Tibial nerve (tissue), 4 donors: ENCODE results near the gene HES5. TPM values are rescaled to one million over a fixed set of nuclear protein-coding genes. Genes with fewer than 3 reads are reported as not detected.

ENCODE experiments used
- DNase-seq, 2 donors: peaks; one replicate each; pipeline ENCODE4 v3.0.0-alpha.2; 2019; ENCODE audit warnings: low spot score in 2 of 2
- H3K27ac ChIP-seq, 4 donors: fragments of 200-600 bp; sonication (generic) in 3 of 4; one replicate each; pipeline ENCODE4 v1.5.1; 2017 to 2019; ENCODE audit warnings: mild to moderate bottlenecking in 1 of 4
- H3K27me3 ChIP-seq, 2 donors: fragments of 200-600 bp; sonication (generic) in 1 of 2; one replicate each; pipeline versions ENCODE4 v1.5.1 to v1.6.0; 2017 to 2019
- H3K36me3 ChIP-seq, 3 donors: fragments of 200-600 bp; sonication (generic); one replicate each; pipeline ENCODE4 v1.5.1; 2018 to 2019
- H3K4me1 ChIP-seq, 4 donors: fragments of 200-600 bp; sonication (generic) in 3 of 4; one replicate each; pipeline ENCODE4 v1.5.1; 2017 to 2019
- H3K4me3 ChIP-seq, 4 donors: fragments of 200-600 bp; sonication (generic) in 3 of 4; one replicate each; pipeline ENCODE4 v1.5.1; 2017 to 2019; ENCODE audit warnings: mild to moderate bottlenecking in 1 of 4, moderate library complexity in 1 of 4
- H3K9me3 ChIP-seq, 4 donors: fragments of 200-600 bp; sonication (generic) in 3 of 4; one replicate each; pipeline ENCODE4 v1.5.1; 2017 to 2019
- EP300 ChIP-seq, 2 donors: sonication (generic); formaldehyde crosslinking; IDR thresholded peaks; one replicate each; pipeline ENCODE4 v1.6.1; 2017; ENCODE audit warnings: antibody characterized with exemption in 2 of 2, mild to moderate bottlenecking in 1 of 2
- POLR2A ChIP-seq, 2 donors: fragments of 450-650 bp; IDR thresholded peaks; one replicate each; pipeline ENCODE4 v1.6.1; 2017; ENCODE audit warnings: antibody characterized with exemption in 2 of 2, mild to moderate bottlenecking in 2 of 2, moderate library complexity in 2 of 2
- WGBS, 2 donors: methylation state at CpG; one replicate each; pipeline ENCODE4 v1.1.5; 2018; 5-methylcytosine and 5-hydroxymethylcytosine counted together
- total RNA-seq, 4 donors: library from RNA; depleted of rRNA; stranded (reverse); fragments of >200 nt; gene quantifications; one replicate each; pipeline ENCODE4 v1.1.0, GENCODE V29; 2016
- TF ChIP-seq, protein P1 (sequence below), 5 experiments: fragments of 200-600 bp in 3 of 5; fragments of 450-650 bp in 2 of 5; sonication (generic) in 3 of 5; IDR thresholded peaks; one replicate each; pipeline ENCODE4 v1.5.1; 2016 to 2019; ENCODE audit warnings: antibody characterized with exemption in 5 of 5, mild to moderate bottlenecking in 3 of 5, moderate library complexity in 2 of 5

HES5 gene
- total RNA-seq, 4 donors from 2014 or later, result 0.87 TPM; not detected in 3

DNA sequence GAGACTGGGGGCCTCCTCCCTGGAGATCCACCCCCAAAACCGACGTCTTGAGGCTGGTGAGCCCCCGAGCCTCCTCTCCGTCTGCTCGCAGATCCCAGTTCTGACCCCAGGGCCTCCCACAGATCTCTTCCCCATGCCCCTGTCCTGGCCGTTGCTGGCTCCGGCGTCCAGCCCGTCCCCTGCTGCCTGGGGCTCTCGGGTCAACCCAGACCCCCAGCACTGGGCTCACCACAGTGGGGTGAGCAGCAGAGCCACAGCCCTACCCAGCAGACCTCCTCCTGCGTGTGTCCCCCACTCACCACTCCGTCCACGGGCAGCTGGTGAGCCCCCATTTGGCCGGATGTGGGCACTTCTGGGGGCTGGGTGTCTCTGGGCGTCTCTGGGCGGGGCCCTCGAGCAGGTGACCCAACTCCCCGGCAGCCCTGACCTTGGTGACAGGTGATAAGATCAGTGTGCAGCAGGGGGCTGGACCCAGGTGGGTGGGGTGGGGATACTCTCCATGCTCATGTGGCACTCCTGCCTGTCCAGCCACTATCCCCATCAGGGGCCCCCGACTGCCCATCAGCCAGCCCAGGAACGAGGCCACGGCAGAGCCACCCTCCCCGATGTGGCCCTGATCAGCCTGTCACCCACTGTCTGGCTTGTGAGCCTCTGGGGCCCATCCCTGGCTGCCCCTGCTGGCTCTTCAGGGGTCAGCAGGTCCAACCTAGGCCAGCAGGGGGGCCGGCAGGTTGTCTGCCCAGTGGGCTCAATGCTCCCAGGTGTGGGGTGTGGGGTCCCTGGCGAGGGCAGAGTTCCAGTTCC, 26.8 kb upstream of the HES5 start:
- H3K4me3 ChIP-seq, result peak overlapping the region; percentile 50 to 79 (median 66)
- no peaks in the 10 kb centered on the region for H3K27me3 ChIP-seq
- 8 to 25% methylated on average over 11 to 21 of the region's 24 CpGs for WGBS, 2 donors
- H3K4me1 ChIP-seq, result peaks cover 0 to 44% (median 25%) of the 10 kb centered on the region in 4 donors
- DNase-seq, result no peak
- TF ChIP-seq POLR2A (IDR thresholded peaks at IDR 0.05) (no peak), EP300 (IDR thresholded peaks at IDR 0.05) (no peak)
- TF ChIP-seq, protein P1, sequence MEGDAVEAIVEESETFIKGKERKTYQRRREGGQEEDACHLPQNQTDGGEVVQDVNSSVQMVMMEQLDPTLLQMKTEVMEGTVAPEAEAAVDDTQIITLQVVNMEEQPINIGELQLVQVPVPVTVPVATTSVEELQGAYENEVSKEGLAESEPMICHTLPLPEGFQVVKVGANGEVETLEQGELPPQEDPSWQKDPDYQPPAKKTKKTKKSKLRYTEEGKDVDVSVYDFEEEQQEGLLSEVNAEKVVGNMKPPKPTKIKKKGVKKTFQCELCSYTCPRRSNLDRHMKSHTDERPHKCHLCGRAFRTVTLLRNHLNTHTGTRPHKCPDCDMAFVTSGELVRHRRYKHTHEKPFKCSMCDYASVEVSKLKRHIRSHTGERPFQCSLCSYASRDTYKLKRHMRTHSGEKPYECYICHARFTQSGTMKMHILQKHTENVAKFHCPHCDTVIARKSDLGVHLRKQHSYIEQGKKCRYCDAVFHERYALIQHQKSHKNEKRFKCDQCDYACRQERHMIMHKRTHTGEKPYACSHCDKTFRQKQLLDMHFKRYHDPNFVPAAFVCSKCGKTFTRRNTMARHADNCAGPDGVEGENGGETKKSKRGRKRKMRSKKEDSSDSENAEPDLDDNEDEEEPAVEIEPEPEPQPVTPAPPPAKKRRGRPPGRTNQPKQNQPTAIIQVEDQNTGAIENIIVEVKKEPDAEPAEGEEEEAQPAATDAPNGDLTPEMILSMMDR (IDR thresholded peaks at IDR 0.05), result no peak
- H3K9me3 ChIP-seq, result no peaks in the 10 kb centered on the region
- H3K36me3 ChIP-seq, result peaks cover 0 to 43% (median 3%) of the 10 kb centered on the region in 3 donors
- peak overlapping the region; percentile 85 to 99 (median 94) for H3K27ac ChIP-seq

DNA sequence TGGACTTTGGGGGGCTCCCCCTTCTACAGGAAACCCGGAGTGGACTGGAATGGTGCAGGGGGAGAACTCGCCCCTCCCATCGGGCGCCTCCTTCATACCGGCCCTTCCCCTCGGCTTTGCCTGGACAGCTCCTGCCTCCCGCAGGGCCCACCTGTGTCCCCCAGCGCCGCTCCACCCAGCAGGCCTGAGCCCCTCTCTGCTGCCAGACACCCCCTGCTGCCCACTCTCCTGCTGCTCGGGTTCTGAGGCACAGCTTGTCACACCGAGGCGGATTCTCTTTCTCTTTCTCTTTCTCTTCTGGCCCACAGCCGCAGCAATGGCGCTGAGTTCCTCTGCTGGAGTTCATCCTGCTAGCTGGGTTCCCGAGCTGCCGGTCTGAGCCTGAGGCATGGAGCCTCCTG, 26.2 kb upstream of the HES5 start, which contains the start of gene TNFRSF14:
TNFRSF14 (plus strand) TSS at position 95 of the 401 bp plus-strand sequence; CDS start at position 389, 294 bp downstream.
- H3K4me1 ChIP-seq, result peaks cover 0 to 44% (median 25%) of the 10 kb centered on the region in 4 donors
- peaks cover 0 to 37% (median 3%) of the 10 kb centered on the region in 3 donors for H3K36me3 ChIP-seq
- H3K27me3 ChIP-seq, result no peaks in the 10 kb centered on the region
- no peaks in the 10 kb centered on the region for H3K9me3 ChIP-seq
- DNase-seq, result peak in 1 of 2 donors; percentile 54
- H3K4me3 ChIP-seq, result peak within 1 kb of the TSS; percentile 50 to 79 (median 66)
- TF ChIP-seq EP300 (IDR thresholded peaks at IDR 0.05), result peak in 1 of 2 donors; percentile 7
- no peak for TF ChIP-seq POLR2A (IDR thresholded peaks at IDR 0.05)
- TF ChIP-seq, protein P1 (IDR thresholded peaks at IDR 0.05), result peak in 1 of 5 experiments; percentile 6
- peak within 1 kb of the TSS; percentile 85 to 99 (median 94) for H3K27ac ChIP-seq
- WGBS, 2 donors, result 0% methylated on average over 16 of the region's 16 CpGs

DNA sequence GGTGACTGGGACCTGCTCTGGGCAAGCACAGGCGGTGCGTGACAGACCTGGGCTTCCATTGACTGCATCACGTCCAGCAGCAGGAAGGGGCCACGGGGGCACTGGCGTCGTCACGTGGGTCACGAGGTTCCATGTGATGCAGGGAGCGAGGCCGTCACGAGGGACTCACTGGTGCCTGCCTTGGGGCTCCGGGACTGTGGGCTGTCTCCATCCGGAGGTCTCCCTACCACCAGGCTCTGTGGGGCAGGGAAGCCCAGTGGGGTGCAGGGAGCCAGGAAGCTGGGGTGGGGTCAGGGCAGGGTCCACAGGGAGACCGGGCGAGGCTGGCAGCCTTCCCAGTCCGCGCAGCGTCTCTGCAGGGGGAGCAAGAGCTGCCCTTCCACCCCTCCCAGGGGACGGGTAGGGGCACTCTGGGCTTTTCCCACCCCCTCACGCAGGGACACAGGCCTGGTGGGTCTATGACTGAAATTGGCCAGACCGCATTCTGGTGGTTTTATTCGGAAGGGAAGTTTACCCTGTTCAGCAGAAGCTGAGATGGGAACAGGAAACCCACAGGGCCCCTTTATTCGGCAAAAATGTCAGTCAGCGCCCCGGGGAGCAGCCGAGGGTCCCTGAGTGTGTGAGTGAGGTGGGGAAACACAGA, 25.7 kb upstream of the HES5 start:
- H3K9me3 ChIP-seq, result no peaks in the 10 kb centered on the region

DNA sequence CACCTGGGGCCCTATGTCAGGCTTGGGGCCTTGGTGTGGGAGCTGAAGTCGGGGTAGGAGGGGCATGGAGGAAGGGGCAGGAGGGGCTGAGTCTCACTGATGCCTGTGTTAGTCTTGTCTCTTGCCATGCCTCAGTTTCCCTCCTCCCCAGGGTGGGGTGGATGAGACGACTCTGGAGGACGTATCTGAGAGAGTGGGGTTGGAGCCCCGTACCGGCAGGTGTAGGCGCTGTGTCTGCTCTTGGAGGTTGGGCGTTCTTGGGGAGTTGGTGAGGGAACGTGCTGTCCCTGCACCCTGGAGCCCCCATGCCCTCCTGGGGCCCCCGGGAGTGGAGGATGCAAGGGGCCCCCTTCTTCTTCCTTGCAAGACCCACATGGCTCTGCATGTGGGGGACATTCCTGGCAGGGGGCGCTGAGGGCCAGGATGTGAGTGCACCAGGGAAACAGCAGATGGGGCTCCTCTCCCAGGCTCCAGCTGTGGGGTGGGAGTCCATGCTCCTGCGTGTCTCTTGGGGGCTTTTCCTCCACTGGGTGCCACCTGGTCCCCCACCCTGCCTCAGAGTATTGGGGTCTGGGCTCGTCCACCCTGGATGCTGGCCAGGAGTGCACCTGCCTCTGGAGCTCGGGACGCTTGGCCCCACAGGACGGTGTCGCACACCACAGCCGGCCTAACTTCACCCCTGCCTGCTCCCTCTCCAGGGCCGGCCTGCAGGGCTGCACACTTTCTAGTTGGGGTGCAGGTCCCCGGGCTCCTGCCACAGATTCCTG, 24.7 kb upstream of the HES5 start:
- 74 to 76% methylated on average over 11 to 12 of the region's 19 CpGs for WGBS, 2 donors
- Histone ChIP-seq H3K9me3 (no peaks in the 10 kb centered on the region), H3K27me3 (no peaks in the 10 kb centered on the region), H3K4me3 (peak overlapping the region in 3 of 4 donors; percentile 50 to 79 (median 58)), H3K27ac (peak overlapping the region; percentile 85 to 99 (median 94)), H3K36me3 (peaks cover 0 to 22% (median 0%) of the 10 kb centered on the region in 3 donors), H3K4me1 (peaks cover 0 to 43% (median 27%) of the 10 kb centered on the region in 4 donors)
- TF ChIP-seq POLR2A (IDR thresholded peaks at IDR 0.05) (no peak), EP300 (IDR thresholded peaks at IDR 0.05) (no peak)
- TF ChIP-seq, protein P1 (IDR thresholded peaks at IDR 0.05), result peak in 4 of 5 experiments; percentile 29 to 45 (median 40)
- DNase-seq, result peak in 1 of 2 donors; percentile 32

More for the DNA sequence above, 25.7 kb upstream of the HES5 start:
- 2 to 4% methylated on average over 13 to 26 of the region's 26 CpGs for WGBS, 2 donors
- peak overlapping the region; percentile 85 to 99 (median 94) for H3K27ac ChIP-seq
- TF ChIP-seq EP300 (IDR thresholded peaks at IDR 0.05) (peak; percentile 60 to 97), POLR2A (IDR thresholded peaks at IDR 0.05) (peak; percentile 74 to 80)
- TF ChIP-seq, protein P1 (IDR thresholded peaks at IDR 0.05), result peak in 2 of 5 experiments; percentile 7 to 19
- H3K4me1 ChIP-seq, result peaks cover 0 to 44% (median 25%) of the 10 kb centered on the region in 4 donors
- H3K27me3 ChIP-seq, result no peaks in the 10 kb centered on the region
- H3K36me3 ChIP-seq, result peaks cover 0 to 32% (median 3%) of the 10 kb centered on the region in 3 donors
- peak; percentile 86 to 89 for DNase-seq
- H3K4me3 ChIP-seq, result peak overlapping the region; percentile 50 to 79 (median 66)
